Fibroblast of lung (primary cell): ENCODE results near the gene AKAP13. TPM values are rescaled to one million over a fixed set of nuclear protein-coding genes. Genes with fewer than 3 reads are reported as not detected.
"Not testable (repeated sequence)": the region's sequence is repeated elsewhere in the genome, so short reads cannot be mapped to it uniquely, and the experiment has no call there.

Source experiments
- DNase-seq, 2 donors: peaks; one replicate each; pipeline versions ENCODE4 v3.0.0 to v3.0.0-alpha.2; 2010; ENCODE audit warnings: low read depth in 2 of 2
- H2AFZ ChIP-seq: 2 replicates; pipeline ENCODE4 v1.5.1; 2012; ENCODE audit warnings: low read length, control low read depth, inconsistent platforms
- H3K27ac ChIP-seq: 2 replicates; pipeline ENCODE4 v1.5.1; 2011; ENCODE audit warnings: low read length, control low read depth; ENCODE audit not compliant: insufficient read depth
- H3K27me3 ChIP-seq: 2 replicates; pipeline ENCODE4 v1.5.1; 2011; ENCODE audit warnings: mild to moderate bottlenecking, low read length; ENCODE audit not compliant: control insufficient read depth, insufficient read depth
- H3K36me3 ChIP-seq: 2 replicates; pipeline ENCODE4 v1.5.1; 2011; ENCODE audit warnings: low read length; ENCODE audit not compliant: control insufficient read depth, insufficient read depth
- H3K4me1 ChIP-seq: 2 replicates; pipeline ENCODE4 v1.5.1; 2011; ENCODE audit warnings: low read length; ENCODE audit not compliant: control insufficient read depth, insufficient read depth; ENCODE audit errors: extremely low read depth
- H3K4me2 ChIP-seq: 2 replicates; pipeline ENCODE4 v1.5.1; 2011; ENCODE audit warnings: low read length, control low read depth; ENCODE audit not compliant: insufficient read depth; ENCODE audit errors: extremely low read depth
- H3K4me3 ChIP-seq, 4 experiments: fragments of 200-600 bp in 1 of 4; sonication (generic) in 1 of 4; replicated peaks in 1 of 4; 2 replicates each; pipeline ENCODE4 v1.5.1; 2011 to 2016; ENCODE audit warnings: low read length in 4 of 4, low read depth in 3 of 4, mild to moderate bottlenecking in 3 of 4, control low read depth in 2 of 4, inconsistent platforms in 1 of 4, mixed read lengths in 1 of 4; ENCODE audit not compliant: insufficient read depth in 1 of 4; ENCODE audit errors: control extremely low read depth in 1 of 4
- H3K79me2 ChIP-seq: 2 replicates; pipeline ENCODE4 v1.5.1; 2012; ENCODE audit warnings: mild to moderate bottlenecking, low read length, inconsistent platforms; ENCODE audit not compliant: control insufficient read depth, insufficient read depth
- H3K9ac ChIP-seq: 2 replicates; pipeline ENCODE4 v1.5.1; 2011; ENCODE audit warnings: mild to moderate bottlenecking, low read length, control low read depth; ENCODE audit not compliant: insufficient read depth
- H3K9me3 ChIP-seq: 2 replicates; pipeline ENCODE4 v1.5.1; 2012; ENCODE audit warnings: low read depth, low read length; ENCODE audit not compliant: control insufficient read depth, insufficient read depth
- H4K20me1 ChIP-seq: 2 replicates; pipeline ENCODE4 v1.5.1; 2011; ENCODE audit warnings: low read length; ENCODE audit not compliant: control insufficient read depth, insufficient read depth; ENCODE audit errors: extremely low read depth
- CTCF ChIP-seq, 2 donors: IDR thresholded peaks in 1 of 2; conservative IDR thresholded peaks in 1 of 2; 1 replicate in 1 of 2; 2 replicates in 1 of 2; pipeline ENCODE4 v1.5.1; 2011 to 2012; ENCODE audit warnings: low read length in 2 of 2, control low read depth in 1 of 2, inconsistent platforms in 1 of 2, low read depth in 1 of 2, mild to moderate bottlenecking in 1 of 2
- EZH2 ChIP-seq: IDR thresholded peaks from 2 replicates; pipeline ENCODE4 v1.5.1; 2012; ENCODE audit warnings: low read length, control low read depth, mild to moderate bottlenecking; ENCODE audit errors: missing control alignments
- polyA plus RNA-seq, 2 donors: library from polyadenylated mRNA; depleted of rRNA in 1 of 2; stranded (reverse) in 1 of 2; unstranded in 1 of 2; fragments of >200 nt; gene quantifications; 2 replicates each; pipeline ENCODE4 v1.2.1, GENCODE V29; 2011 to 2012; ENCODE audit warnings: missing spikeins in 1 of 2
- total RNA-seq: library from RNA; depleted of rRNA; stranded (reverse); fragments of >200 nt; gene quantifications from 2 replicates; pipeline ENCODE4 v1.2.1, GENCODE V29; 2014

AKAP13 gene
- total and polyA plus RNA-seq, 2 donors (not counting 1 experiment from before 2014, with no cell fraction given): 8.3 to 68.4 TPM

- Histone ChIP-seq H3K4me1 (peaks cover 6% of the 10 kb centered on the region), H3K79me2 (no peaks in the 10 kb centered on the region), H3K4me3 (no peak overlapping the region), H3K36me3 (no peaks in the 10 kb centered on the region), H2AFZ (no peak overlapping the region), H3K9ac (no peak overlapping the region), H3K27ac (no peak overlapping the region), H3K4me2 (no peak overlapping the region), H4K20me1 (no peaks in the 10 kb centered on the region), H3K9me3 (no peaks in the 10 kb centered on the region), H3K27me3 (no peaks in the 10 kb centered on the region)
- no peak for TF ChIP-seq EZH2
- TF ChIP-seq CTCF (conservative IDR thresholded peaks at IDR 0.05 in 1 of 2, IDR thresholded peaks at IDR 0.05 in 1 of 2; ENCODE audit: low read depth in 1 of 2, low read length in 2 of 2): no peak
- DNase-seq: no peak
Observed at GRCh38 chr15:85340852-85341251, 39.6 kb upstream of the AKAP13 start.

- H3K27ac ChIP-seq, H3K9me3 ChIP-seq, H4K20me1 ChIP-seq, H3K36me3 ChIP-seq, H3K4me2 ChIP-seq, H3K27me3 ChIP-seq, DNase-seq, H3K4me3 ChIP-seq, H3K4me1 ChIP-seq, H3K79me2 ChIP-seq, H3K9ac ChIP-seq, H2AFZ ChIP-seq: not testable (repeated sequence)
Observed at GRCh38 chr15:85342163-85342562, 38.2 kb upstream of the AKAP13 start.

DNA sequence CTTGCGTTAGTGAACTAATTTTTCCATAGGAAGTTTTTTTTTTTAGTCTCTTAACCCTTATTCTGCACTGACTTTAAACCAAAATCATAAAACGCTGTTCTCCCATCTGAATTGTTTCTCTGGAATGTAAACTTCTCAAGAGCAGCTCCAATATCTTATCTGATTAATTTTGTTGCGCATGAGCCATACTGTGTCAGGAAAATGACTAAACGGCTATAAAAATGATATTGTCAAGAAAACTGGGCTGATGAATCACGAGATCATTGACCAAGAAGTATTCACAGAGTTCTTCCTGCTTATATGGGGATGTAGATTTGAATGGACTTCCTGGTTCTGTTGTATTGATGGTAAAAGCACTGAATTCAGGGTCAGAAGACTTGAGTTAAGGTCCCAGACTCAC is 37.0 kb upstream of the AKAP13 start:
- H4K20me1 ChIP-seq, H3K36me3 ChIP-seq, H3K4me3 ChIP-seq, H3K4me1 ChIP-seq, H3K27me3 ChIP-seq, H3K9ac ChIP-seq, H3K79me2 ChIP-seq, H3K9me3 ChIP-seq, H2AFZ ChIP-seq, H3K4me2 ChIP-seq: not testable (repeated sequence)
- H3K27ac ChIP-seq: peak overlapping the region; percentile 37
- DNase-seq: peak; percentile 84 to 93

GRCh38 chr15:85344241-85344640 is 36.2 kb upstream of the AKAP13 start:
- not testable (repeated sequence) for H4K20me1 ChIP-seq, H3K9ac ChIP-seq, H2AFZ ChIP-seq, H3K4me2 ChIP-seq, H3K27me3 ChIP-seq, H3K36me3 ChIP-seq, H3K4me3 ChIP-seq, DNase-seq, H3K9me3 ChIP-seq, H3K27ac ChIP-seq, H3K79me2 ChIP-seq, H3K4me1 ChIP-seq

- H3K4me2 ChIP-seq: peak overlapping the region; percentile 23
- not testable (repeated sequence) for H3K4me3 ChIP-seq, H2AFZ ChIP-seq, H3K9me3 ChIP-seq, H3K4me1 ChIP-seq, H3K9ac ChIP-seq, H3K27ac ChIP-seq, H4K20me1 ChIP-seq, H3K79me2 ChIP-seq, H3K27me3 ChIP-seq, H3K36me3 ChIP-seq
- DNase-seq: peak; percentile 74 to 80
Observed at GRCh38 chr15:85344653-85345114, 35.7 kb upstream of the AKAP13 start.

DNA sequence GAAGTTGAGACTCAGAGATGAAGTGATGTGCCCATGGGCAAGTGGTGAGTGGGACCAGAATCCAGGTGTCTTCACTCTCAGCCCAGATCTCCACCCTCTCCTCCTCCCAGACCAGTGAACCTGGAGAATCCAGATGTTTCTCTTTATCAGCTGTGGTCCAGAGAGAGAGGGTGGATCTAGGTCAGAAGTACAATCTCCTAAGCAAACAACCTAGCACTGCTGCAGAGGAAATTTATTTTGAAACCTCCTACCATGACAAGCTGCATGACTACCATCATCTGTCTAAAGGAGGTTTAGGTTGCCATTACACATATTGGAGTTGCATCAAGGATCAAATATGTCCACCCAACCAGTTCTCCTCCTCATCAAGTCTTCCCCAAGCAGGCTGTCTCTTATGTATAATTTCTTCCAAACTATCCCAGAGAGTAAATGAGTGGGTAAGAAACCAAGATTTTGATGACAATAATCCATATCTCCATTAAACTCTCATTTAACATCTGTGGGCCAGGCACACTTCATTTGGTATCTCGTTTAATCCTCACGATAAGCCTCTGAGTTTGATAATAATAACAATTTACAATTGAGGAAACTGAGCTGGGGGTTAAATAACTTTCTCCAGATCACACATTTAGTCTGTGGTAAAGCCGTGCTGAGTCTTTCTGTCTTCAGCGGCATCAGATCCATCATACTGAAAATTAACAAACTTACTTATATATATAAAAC is 35.0 kb upstream of the AKAP13 start:
- H3K79me2 ChIP-seq, H3K36me3 ChIP-seq, H3K4me2 ChIP-seq, H2AFZ ChIP-seq, H3K4me3 ChIP-seq, H3K27me3 ChIP-seq, H3K9ac ChIP-seq, H4K20me1 ChIP-seq, H3K9me3 ChIP-seq, H3K4me1 ChIP-seq: not testable (repeated sequence)
- H3K27ac ChIP-seq: peak overlapping the region; percentile 36
- peak in 1 of 2 donors; percentile 30 for DNase-seq
